GM12891 (cell line): ENCODE measurements around the gene GAL3ST1.
"Not testable (repeated sequence)": the region's sequence is repeated elsewhere in the genome, so short reads cannot be mapped to it uniquely, and the experiment has no call there.

Experiments used
- PAX5 ChIP-seq: IDR thresholded peaks from 2 replicates; pipeline ENCODE4 v1.6.1; 2011; ENCODE audit warnings: low read length, moderate library complexity, mild to moderate bottlenecking; ENCODE audit not compliant: insufficient read depth, severe bottlenecking
- POLR2A ChIP-seq: IDR thresholded peaks from 2 replicates; pipeline ENCODE4 v1.6.1; 2011; ENCODE audit warnings: low read depth, low read length, control low read depth
- POLR2AphosphoS5 ChIP-seq: IDR thresholded peaks from 2 replicates; pipeline ENCODE4 v1.6.1; 2011; ENCODE audit warnings: low read depth, low read length, control low read depth
- POU2F2 ChIP-seq: IDR thresholded peaks from 2 replicates; pipeline ENCODE4 v1.6.1; 2011; ENCODE audit warnings: low read depth, mild to moderate bottlenecking, control low read depth, low read length, moderate library complexity
- SPI1 ChIP-seq: IDR thresholded peaks from 2 replicates; pipeline ENCODE4 v1.6.1; 2011; ENCODE audit warnings: low read depth, low read length, control low read depth
- TAF1 ChIP-seq: IDR thresholded peaks from 2 replicates; pipeline ENCODE4 v1.6.1; 2011; ENCODE audit warnings: low read depth, low read length, control low read depth

- not testable (repeated sequence) for TF ChIP-seq POLR2AphosphoS5, POLR2A, PAX5, TAF1, SPI1, POU2F2
Measured at GRCh38 chr22:30551813-30552212, 22.7 kb downstream of the GAL3ST1 start.
